Natural killer cell (primary cell): ENCODE measurements around the gene DCAF11. TPM values are rescaled to one million over a fixed set of nuclear protein-coding genes. Genes with fewer than 3 reads are reported as not detected.

Experiments used
- ATAC-seq, 3 donors: fragments of 150-1000 bp in 2 of 3; fragments of 200-7000 bp in 1 of 3; cut with Tn5 transposase; 1 replicate in 1 of 3; 2 replicates in 2 of 3; pipeline ENCODE4 v1.10.0; 2021; ENCODE audit warnings: mild to moderate bottlenecking in 2 of 3, moderate library complexity in 2 of 3
- DNase-seq, 2 donors: peaks; one replicate each; pipeline versions ENCODE4 v3.0.0 to v3.0.0-alpha.2; 2013 to 2021; ENCODE audit warnings: mixed read lengths in 1 of 2
- H3K27ac ChIP-seq: one replicate; pipeline ENCODE4 v1.5.1; 2013; ENCODE audit warnings: mild to moderate bottlenecking, low read length
- H3K27me3 ChIP-seq: one replicate; pipeline ENCODE4 v1.6.1; 2013; ENCODE audit warnings: low read length; ENCODE audit not compliant: control insufficient read depth, insufficient read depth
- H3K36me3 ChIP-seq: one replicate; pipeline ENCODE4 v1.6.1; 2013; ENCODE audit warnings: low read length; ENCODE audit not compliant: control insufficient read depth, insufficient read depth
- H3K4me1 ChIP-seq: one replicate; pipeline ENCODE4 v1.6.1; 2013; ENCODE audit warnings: low read length; ENCODE audit not compliant: control insufficient read depth, insufficient read depth
- H3K4me3 ChIP-seq: one replicate; pipeline ENCODE4 v1.5.1; 2013; ENCODE audit warnings: low read length
- H3K9me3 ChIP-seq: one replicate; pipeline ENCODE4 v1.6.1; 2013; ENCODE audit warnings: low read length; ENCODE audit not compliant: control insufficient read depth, insufficient read depth
- H3K27ac Mint-ChIP-seq, 2 donors: one replicate each; pipeline ENCODE4 v1.8.0; 2022; ENCODE audit warnings: mild to moderate bottlenecking in 2 of 2, mixed read lengths in 2 of 2, moderate library complexity in 1 of 2
- H3K27me3 Mint-ChIP-seq, 2 donors: one replicate each; pipeline ENCODE4 v1.8.0; 2022; ENCODE audit warnings: low read depth in 2 of 2, mixed read lengths in 2 of 2
- H3K36me3 Mint-ChIP-seq: one replicate; pipeline ENCODE4 v1.8.0; 2022; ENCODE audit warnings: mixed read lengths
- H3K4me1 Mint-ChIP-seq, 2 donors: one replicate each; pipeline ENCODE4 v1.8.0; 2022; ENCODE audit warnings: mixed read lengths in 2 of 2
- H3K4me3 Mint-ChIP-seq: one replicate; pipeline ENCODE4 v1.8.0; 2022; ENCODE audit warnings: mild to moderate bottlenecking, moderate library complexity, mixed read lengths
- H3K9me3 Mint-ChIP-seq, 2 donors: one replicate each; pipeline ENCODE4 v1.8.0; 2022; ENCODE audit warnings: mixed read lengths in 2 of 2
- WGBS: methylation state at CpG from one replicate; pipeline ENCODE4 v1.1.7; 2013; ENCODE audit warnings: missing lambda C conversion rate; ENCODE audit not compliant: insufficient coverage; 5-methylcytosine and 5-hydroxymethylcytosine counted together
- intact Hi-C: fragments of 100-400 bp; cut with micrococcal nuclease; formaldehyde crosslinking; loops from one replicate; pipeline ENCODE4 v1.14.2; 2022
- total RNA-seq, 4 donors: library from RNA; stranded (reverse); fragments of 120-200 nt in 1 of 4; gene quantifications; one replicate each; pipeline versions ENCODE4 v1.2.3 to v1.2.4, GENCODE V29; 2013 to 2022
- TF ChIP-seq, protein P1 (sequence below): fragments of 200-600 bp; IDR thresholded peaks from one replicate; pipeline ENCODE4 v1.8.0; 2022; ENCODE audit warnings: antibody characterized with exemption

DCAF11 gene
- total RNA-seq, 3 donors from 2014 or later (not counting 1 experiment from before 2014, with no cell fraction given), result 77.5 to 99.3 (median 96.3) TPM

DNA sequence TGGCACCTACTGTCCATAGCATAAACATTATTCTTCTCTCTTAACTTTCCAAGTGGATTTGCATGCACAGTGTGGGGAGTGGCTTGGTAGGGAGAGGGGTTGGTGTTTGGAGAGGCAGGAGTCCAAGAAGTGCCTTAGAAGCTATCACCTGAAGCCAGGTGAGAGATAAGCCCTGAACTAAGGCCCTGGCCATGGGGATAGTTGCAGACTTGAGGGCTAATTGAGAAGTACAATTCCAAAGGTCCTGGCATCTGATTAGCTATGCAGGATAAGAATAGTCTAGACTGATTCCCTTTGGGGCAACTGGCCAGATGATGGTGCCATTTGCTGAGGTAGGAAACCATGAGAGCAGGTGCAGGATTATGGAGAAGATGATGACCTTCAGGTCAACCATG is 22.5 kb upstream of the DCAF11 start:
- Histone ChIP-seq H3K36me3 (no peaks in the 10 kb centered on the region), H3K4me3 (no peak overlapping the region), H3K27ac (no peak overlapping the region), H3K9me3 (no peaks in the 10 kb centered on the region), H3K27me3 (no peaks in the 10 kb centered on the region), H3K4me1 (peaks cover 28% of the 10 kb centered on the region)
- DNase-seq (no peak), ATAC-seq (no peak)
- Mint-ChIP-seq H3K36me3 (no peaks in the 10 kb centered on the region), H3K27ac (no peak overlapping the region), H3K4me3 (peak overlapping the region; percentile 98), H3K9me3 (no peaks in the 10 kb centered on the region), H3K27me3 (no peaks in the 10 kb centered on the region), H3K4me1 (peaks cover 20 to 38% of the 10 kb centered on the region in 2 donors)
- TF ChIP-seq, protein P1, sequence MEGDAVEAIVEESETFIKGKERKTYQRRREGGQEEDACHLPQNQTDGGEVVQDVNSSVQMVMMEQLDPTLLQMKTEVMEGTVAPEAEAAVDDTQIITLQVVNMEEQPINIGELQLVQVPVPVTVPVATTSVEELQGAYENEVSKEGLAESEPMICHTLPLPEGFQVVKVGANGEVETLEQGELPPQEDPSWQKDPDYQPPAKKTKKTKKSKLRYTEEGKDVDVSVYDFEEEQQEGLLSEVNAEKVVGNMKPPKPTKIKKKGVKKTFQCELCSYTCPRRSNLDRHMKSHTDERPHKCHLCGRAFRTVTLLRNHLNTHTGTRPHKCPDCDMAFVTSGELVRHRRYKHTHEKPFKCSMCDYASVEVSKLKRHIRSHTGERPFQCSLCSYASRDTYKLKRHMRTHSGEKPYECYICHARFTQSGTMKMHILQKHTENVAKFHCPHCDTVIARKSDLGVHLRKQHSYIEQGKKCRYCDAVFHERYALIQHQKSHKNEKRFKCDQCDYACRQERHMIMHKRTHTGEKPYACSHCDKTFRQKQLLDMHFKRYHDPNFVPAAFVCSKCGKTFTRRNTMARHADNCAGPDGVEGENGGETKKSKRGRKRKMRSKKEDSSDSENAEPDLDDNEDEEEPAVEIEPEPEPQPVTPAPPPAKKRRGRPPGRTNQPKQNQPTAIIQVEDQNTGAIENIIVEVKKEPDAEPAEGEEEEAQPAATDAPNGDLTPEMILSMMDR, result no peak
- intact Hi-C loops, result no loop called here

DNA sequence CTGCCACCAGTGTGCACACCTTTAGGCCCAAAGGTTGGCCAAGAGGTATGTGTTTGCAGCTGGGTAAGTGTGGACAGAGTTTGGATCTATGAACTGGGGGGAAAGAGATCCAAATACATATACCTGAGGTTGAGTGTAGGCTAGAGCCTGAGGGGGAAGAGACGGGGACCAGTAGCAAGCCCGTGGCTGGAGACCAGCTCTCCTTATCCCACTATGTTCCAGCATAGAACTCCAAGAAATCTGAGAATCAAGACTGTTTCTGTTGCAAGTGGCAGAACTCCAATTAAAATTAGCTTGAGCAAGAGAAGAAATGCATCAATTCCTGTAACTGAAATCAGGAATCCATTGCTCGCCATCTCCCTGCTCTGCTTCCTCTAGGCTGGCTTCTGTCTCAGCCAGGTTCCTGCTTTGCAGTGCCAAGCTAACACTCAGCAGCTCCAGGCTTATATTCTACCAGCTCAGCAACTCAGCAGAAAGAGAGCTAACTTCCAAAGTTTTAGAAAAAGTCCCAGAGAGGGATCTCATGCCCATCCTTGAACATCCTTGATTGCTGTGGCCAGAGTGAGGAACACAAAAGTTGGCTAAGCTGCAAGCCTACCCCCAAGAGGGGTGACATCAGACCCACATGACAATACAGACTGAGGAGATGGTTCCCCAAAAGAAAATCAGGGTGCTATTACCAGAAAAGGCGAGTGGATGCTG is 21.9 kb upstream of the DCAF11 start:
- DNase-seq (no peak), ATAC-seq (no peak)
- WGBS, result 86% methylated on average over 4 of the region's 4 CpGs
- H3K4me3 Mint-ChIP-seq, result peak overlapping the region; percentile 98
- H3K36me3 Mint-ChIP-seq, result no peaks in the 10 kb centered on the region
- TF ChIP-seq, protein P1, result no peak
- intact Hi-C loops, result no loop called here
- H3K36me3 ChIP-seq, result no peaks in the 10 kb centered on the region
- no peaks in the 10 kb centered on the region for H3K27me3 ChIP-seq
- H3K4me3 ChIP-seq, result no peak overlapping the region
- H3K27ac ChIP-seq, result no peak overlapping the region
- peak overlapping the region; percentile 79 to 96 for H3K27ac Mint-ChIP-seq
- H3K9me3 Mint-ChIP-seq, result no peaks in the 10 kb centered on the region
- peaks cover 20 to 38% of the 10 kb centered on the region in 2 donors for H3K4me1 Mint-ChIP-seq
- H3K4me1 ChIP-seq, result peaks cover 28% of the 10 kb centered on the region
- no peaks in the 10 kb centered on the region for H3K27me3 Mint-ChIP-seq
- no peaks in the 10 kb centered on the region for H3K9me3 ChIP-seq

DNA sequence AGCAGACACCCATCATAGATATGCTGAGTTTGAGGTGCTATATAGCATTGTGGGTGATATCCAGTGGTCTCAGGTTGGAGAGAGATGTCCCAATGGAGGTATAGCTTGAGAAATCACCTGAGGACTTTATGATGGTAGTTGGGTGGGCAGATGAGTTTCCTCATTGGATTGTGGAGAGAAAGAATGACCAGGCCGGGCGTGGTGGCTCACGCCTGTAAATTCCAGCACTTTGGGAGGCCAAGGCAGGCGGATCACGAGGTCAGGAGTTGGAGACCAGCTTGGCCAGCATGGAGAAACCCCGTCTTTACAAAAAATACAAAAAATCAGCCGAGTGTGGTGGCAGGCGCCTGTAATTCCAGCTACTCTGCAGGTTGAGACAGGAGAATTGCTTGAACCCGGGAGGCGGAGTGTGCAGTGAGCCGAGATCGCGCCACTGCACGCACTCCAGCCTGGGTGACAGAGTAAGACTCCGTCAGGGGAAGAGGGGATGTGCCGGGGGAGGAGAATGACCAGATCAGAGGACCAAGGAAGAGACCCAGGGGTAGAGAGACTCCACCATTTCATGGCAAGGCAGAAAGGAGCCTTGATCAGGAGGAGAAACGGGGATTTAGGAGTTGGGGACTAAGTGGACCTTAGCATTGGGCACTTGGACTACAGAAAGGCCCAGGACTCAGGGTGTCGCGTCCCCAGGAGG is 21.2 kb upstream of the DCAF11 start:
- TF ChIP-seq, protein P1, result no peak
- Histone ChIP-seq H3K36me3 (peaks cover 3% of the 10 kb centered on the region), H3K9me3 (no peaks in the 10 kb centered on the region), H3K27ac (peak overlapping the region; percentile 90), H3K27me3 (no peaks in the 10 kb centered on the region), H3K4me3 (peak overlapping the region; percentile 78), H3K4me1 (peaks cover 28% of the 10 kb centered on the region)
- H3K9me3 Mint-ChIP-seq, result no peaks in the 10 kb centered on the region
- no peaks in the 10 kb centered on the region for H3K36me3 Mint-ChIP-seq
- peak overlapping the region; percentile 98 for H3K4me3 Mint-ChIP-seq
- ATAC-seq (no peak), DNase-seq (no peak)
- H3K4me1 Mint-ChIP-seq, result peaks cover 20 to 38% of the 10 kb centered on the region in 2 donors
- intact Hi-C loops, result no loop called here
- no peaks in the 10 kb centered on the region for H3K27me3 Mint-ChIP-seq
- H3K27ac Mint-ChIP-seq, result peak overlapping the region; percentile 79 to 96
- WGBS, result 90% methylated on average over 19 of the region's 19 CpGs
